Nephron (organoid): ENCODE results near the gene CLEC16A.

Experiments
- H3K27ac Mint-ChIP-seq, 3 experiments: 2 replicates each; pipeline ENCODE4 v1.8.0; 2020; ENCODE audit warnings: mixed read lengths in 3 of 3, mild to moderate bottlenecking in 2 of 3, moderate library complexity in 1 of 3
- H3K27me3 Mint-ChIP-seq: 2 replicates; pipeline ENCODE4 v1.8.0; 2021; ENCODE audit warnings: low read depth, mild to moderate bottlenecking, moderate library complexity, mixed read lengths
- H3K36me3 Mint-ChIP-seq: 2 replicates; pipeline ENCODE4 v1.8.0; 2020; ENCODE audit warnings: low read depth, mixed read lengths
- H3K4me1 Mint-ChIP-seq: 2 replicates; pipeline ENCODE4 v1.8.0; 2020; ENCODE audit warnings: mixed read lengths
- H3K4me3 Mint-ChIP-seq, 3 experiments: 2 replicates each; pipeline ENCODE4 v1.8.0; 2020; ENCODE audit warnings: mild to moderate bottlenecking in 3 of 3, mixed read lengths in 3 of 3, moderate library complexity in 2 of 3
- H3K9me3 Mint-ChIP-seq: 2 replicates; pipeline ENCODE4 v1.8.0; 2020; ENCODE audit warnings: mixed read lengths
- CTCF ChIP-seq, 3 experiments: fragments of 200-600 bp; sonication (generic); IDR thresholded peaks; one replicate each; pipeline ENCODE4 v1.5.0; 2021; ENCODE audit warnings: antibody characterized with exemption in 3 of 3; ENCODE audit not compliant: unreplicated experiment in 3 of 3

CLEC16A gene

GRCh38 chr16:11097094-11097786 is 152.9 kb downstream of the CLEC16A start:
- H3K27ac Mint-ChIP-seq = peak overlapping the region; percentile 26 to 80 (median 63)
- H3K9me3 Mint-ChIP-seq = no peaks in the 10 kb centered on the region
- H3K36me3 Mint-ChIP-seq = no peaks in the 10 kb centered on the region
- no peak for TF ChIP-seq CTCF (IDR thresholded peaks at IDR 0.05; ENCODE audit: unreplicated experiment in 3 of 3)
- no peaks in the 10 kb centered on the region for H3K27me3 Mint-ChIP-seq
- no peak overlapping the region for H3K4me3 Mint-ChIP-seq
- peaks cover 78% of the 10 kb centered on the region for H3K4me1 Mint-ChIP-seq

DNA sequence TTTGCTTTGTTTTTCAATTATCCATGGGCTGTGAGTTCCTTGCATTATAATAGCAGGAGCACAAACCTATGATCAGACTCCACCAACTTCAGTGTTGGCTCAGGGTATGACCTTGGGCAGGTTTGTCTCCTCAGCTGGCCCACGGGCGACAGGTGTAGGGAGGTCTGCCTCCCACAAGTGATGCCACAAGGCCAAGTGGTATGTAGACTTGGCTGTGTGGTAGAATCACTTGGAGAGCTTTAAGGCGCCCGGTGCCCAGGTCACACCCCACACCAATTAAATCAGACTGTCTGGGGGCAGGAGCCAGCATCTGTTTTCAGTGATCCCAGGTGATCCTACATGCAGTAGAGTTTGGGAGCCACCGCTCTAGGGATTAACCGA is 153.4 kb downstream of the CLEC16A start:
- H3K27ac Mint-ChIP-seq = peak overlapping the region in 2 of 3 experiments; percentile 63 to 80
- H3K27me3 Mint-ChIP-seq = no peaks in the 10 kb centered on the region
- H3K4me3 Mint-ChIP-seq = no peak overlapping the region
- peaks cover 83% of the 10 kb centered on the region for H3K4me1 Mint-ChIP-seq
- no peaks in the 10 kb centered on the region for H3K36me3 Mint-ChIP-seq
- no peak for TF ChIP-seq CTCF (IDR thresholded peaks at IDR 0.05; ENCODE audit: unreplicated experiment in 3 of 3)
- no peaks in the 10 kb centered on the region for H3K9me3 Mint-ChIP-seq

DNA sequence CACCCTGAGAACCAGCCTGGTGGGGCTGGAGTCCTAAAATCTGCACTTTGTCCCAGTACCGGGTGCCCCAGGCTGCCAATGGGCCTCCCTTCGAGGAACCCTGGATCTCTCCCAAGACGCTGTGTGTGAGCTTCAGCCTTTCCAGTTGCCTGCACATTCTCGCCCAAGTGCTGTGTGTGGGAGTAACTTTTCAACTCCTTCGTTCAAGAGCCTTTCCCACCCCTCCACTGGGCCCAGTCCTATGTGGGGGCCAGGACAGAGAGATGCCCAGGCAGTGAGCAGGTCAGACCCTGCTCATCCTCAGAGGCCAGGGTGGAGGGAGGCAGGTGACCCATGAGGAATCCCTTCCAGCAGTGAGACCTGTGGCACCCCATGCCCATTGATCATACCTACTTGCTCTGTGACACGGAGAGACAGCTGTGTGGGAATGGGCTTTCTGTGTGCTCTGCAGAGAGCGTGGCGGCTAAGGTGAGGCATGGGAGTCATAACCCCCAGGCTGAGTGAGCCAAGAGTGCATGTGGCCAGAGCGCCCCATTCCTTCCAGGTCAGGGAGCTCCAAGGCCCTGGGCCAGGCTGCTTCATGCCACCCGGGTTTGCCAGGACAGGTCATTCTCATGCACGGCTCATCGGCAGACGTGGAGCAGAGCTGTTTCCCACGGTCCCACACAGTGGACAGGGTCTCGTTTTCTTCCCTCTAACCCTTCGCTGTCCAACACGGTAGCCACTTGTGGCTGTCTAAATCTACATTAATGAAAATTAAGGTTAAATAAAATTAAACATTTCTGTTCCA is 154.4 kb downstream of the CLEC16A start:
- Mint-ChIP-seq H3K9me3 (no peaks in the 10 kb centered on the region), H3K4me3 (no peak overlapping the region), H3K36me3 (no peaks in the 10 kb centered on the region), H3K27ac (peak overlapping the region; percentile 60 to 70 (median 63)), H3K4me1 (peaks cover 83% of the 10 kb centered on the region), H3K27me3 (no peaks in the 10 kb centered on the region)
- TF ChIP-seq CTCF (IDR thresholded peaks at IDR 0.05; ENCODE audit: unreplicated experiment in 3 of 3) = no peak

GRCh38 chr16:11099672-11100205 is 155.4 kb downstream of the CLEC16A start:
- H3K27ac Mint-ChIP-seq = peak overlapping the region; percentile 81 to 97 (median 95)
- no peaks in the 10 kb centered on the region for H3K9me3 Mint-ChIP-seq
- peaks cover 78% of the 10 kb centered on the region for H3K4me1 Mint-ChIP-seq
- no peaks in the 10 kb centered on the region for H3K27me3 Mint-ChIP-seq
- H3K36me3 Mint-ChIP-seq = no peaks in the 10 kb centered on the region
- TF ChIP-seq CTCF (IDR thresholded peaks at IDR 0.05; ENCODE audit: unreplicated experiment in 3 of 3) = no peak
- peak overlapping the region in 1 of 3 experiments; percentile 42 for H3K4me3 Mint-ChIP-seq

- Mint-ChIP-seq H3K27ac (peak overlapping the region; percentile 81 to 97 (median 95)), H3K4me1 (peaks cover 78% of the 10 kb centered on the region), H3K36me3 (no peaks in the 10 kb centered on the region), H3K27me3 (no peaks in the 10 kb centered on the region), H3K9me3 (no peaks in the 10 kb centered on the region), H3K4me3 (peak overlapping the region in 2 of 3 experiments; percentile 28 to 42)
- peak in 1 of 3 experiments; percentile 26 for TF ChIP-seq CTCF (IDR thresholded peaks at IDR 0.05; ENCODE audit: unreplicated experiment in 3 of 3)
Measured at GRCh38 chr16:11100239-11100750, 155.9 kb downstream of the CLEC16A start.
